ENCODE data around the gene ETV5. TPM values are rescaled to one million over a fixed set of nuclear protein-coding genes. Genes with fewer than 3 reads are reported as not detected.

ETV5 gene
- total RNA-seq, 1 donor from 2014 or later = 22.9 TPM

DNA sequence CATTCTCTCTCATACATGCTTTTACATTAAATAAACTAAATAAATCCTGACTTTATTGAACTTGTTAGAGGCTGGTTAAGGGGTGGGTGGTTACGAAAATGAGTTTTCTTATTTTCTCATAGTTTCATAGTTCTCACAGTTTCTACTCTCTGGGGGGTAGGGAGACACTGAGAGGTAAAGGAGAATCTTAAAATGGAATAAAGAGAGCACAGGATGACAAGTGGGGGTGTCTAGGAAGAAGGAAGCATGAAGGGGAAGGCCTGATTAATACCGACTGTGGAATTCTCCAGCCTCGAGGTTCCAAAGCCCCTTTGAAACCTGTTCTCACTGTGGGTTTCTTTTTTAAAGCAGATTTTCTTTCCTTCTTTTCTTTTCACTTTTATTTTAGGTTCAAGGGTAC is 104.7 kb downstream of the ETV5 start:
- peaks cover 15% of the 10 kb centered on the region for H3K27me3 Mint-ChIP-seq (ENCODE audit: low read depth)

DNA sequence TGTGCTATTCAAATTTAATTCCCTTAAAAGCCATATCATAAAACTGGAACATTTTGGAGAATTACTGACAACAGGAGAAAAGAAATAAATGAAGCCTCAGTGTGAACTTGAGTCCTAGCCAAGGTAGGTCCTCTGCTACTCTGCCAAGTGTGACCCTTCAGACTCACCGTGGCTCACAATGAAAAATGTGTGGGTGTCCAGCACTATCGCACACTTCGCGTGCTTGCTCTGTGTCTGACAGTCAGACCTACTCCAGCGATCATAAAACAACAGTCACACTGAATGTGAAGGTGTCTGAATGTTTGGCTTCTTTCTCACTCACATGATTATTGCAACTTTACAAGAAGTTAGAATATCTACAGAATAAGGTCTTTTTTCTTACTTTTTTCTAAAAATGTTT is 105.3 kb downstream of the ETV5 start:
- DNase-seq (ENCODE audit: low spot score) = no peak
- Mint-ChIP-seq H3K4me3 (ENCODE audit: unreplicated experiment) (no peak overlapping the region), H3K36me3 (ENCODE audit: low read depth) (no peaks in the 10 kb centered on the region), H3K4me1 (ENCODE audit: low read depth) (no peaks in the 10 kb centered on the region), H3K27me3 (ENCODE audit: low read depth) (peaks cover 15% of the 10 kb centered on the region), H3K27ac (ENCODE audit: unreplicated experiment) (no peak overlapping the region), H3K9me3 (ENCODE audit: low read depth) (no peaks in the 10 kb centered on the region)
- TF ChIP-seq, protein P1, sequence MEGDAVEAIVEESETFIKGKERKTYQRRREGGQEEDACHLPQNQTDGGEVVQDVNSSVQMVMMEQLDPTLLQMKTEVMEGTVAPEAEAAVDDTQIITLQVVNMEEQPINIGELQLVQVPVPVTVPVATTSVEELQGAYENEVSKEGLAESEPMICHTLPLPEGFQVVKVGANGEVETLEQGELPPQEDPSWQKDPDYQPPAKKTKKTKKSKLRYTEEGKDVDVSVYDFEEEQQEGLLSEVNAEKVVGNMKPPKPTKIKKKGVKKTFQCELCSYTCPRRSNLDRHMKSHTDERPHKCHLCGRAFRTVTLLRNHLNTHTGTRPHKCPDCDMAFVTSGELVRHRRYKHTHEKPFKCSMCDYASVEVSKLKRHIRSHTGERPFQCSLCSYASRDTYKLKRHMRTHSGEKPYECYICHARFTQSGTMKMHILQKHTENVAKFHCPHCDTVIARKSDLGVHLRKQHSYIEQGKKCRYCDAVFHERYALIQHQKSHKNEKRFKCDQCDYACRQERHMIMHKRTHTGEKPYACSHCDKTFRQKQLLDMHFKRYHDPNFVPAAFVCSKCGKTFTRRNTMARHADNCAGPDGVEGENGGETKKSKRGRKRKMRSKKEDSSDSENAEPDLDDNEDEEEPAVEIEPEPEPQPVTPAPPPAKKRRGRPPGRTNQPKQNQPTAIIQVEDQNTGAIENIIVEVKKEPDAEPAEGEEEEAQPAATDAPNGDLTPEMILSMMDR (IDR thresholded peaks at IDR 0.05) = no peak

More for the DNA sequence above, 104.7 kb downstream of the ETV5 start:
- Mint-ChIP-seq H3K27ac (ENCODE audit: unreplicated experiment) (no peak overlapping the region), H3K4me3 (ENCODE audit: unreplicated experiment) (no peak overlapping the region), H3K4me1 (ENCODE audit: low read depth) (no peaks in the 10 kb centered on the region), H3K9me3 (ENCODE audit: low read depth) (no peaks in the 10 kb centered on the region), H3K36me3 (ENCODE audit: low read depth) (no peaks in the 10 kb centered on the region)
- no peak for DNase-seq (ENCODE audit: low spot score)
- TF ChIP-seq, protein P1 (IDR thresholded peaks at IDR 0.05) = no peak

DNA sequence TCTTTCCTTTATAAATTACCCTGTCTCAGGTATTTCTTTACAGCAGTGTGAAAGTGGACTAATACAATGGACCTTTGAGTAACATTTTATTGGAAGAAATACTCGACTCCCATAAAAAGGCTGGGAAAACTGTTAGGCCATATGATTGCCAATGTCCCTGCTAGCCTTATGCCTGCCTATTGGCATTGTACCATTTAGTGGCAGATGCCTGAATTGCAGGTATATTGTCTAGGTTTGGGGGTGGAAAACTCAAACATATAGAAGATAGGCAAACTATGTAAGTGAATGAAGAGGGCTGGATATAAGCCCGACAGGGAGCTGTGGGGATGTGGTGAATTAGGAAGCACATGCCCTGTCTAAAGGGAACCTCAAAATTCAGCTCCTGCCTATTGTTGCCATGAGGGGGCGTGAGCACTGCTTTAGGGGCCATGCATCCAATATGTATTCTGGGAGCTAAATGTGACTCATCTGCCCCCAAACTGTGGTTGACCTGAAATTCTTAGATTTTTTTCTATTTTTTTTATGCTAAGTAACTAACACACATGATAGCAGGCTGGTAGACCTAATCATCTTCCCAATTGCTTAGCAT is 105.9 kb downstream of the ETV5 start:
- Mint-ChIP-seq H3K27me3 (ENCODE audit: low read depth) (peaks cover 15% of the 10 kb centered on the region), H3K36me3 (ENCODE audit: low read depth) (no peaks in the 10 kb centered on the region), H3K4me1 (ENCODE audit: low read depth) (no peaks in the 10 kb centered on the region), H3K27ac (ENCODE audit: unreplicated experiment) (no peak overlapping the region), H3K4me3 (ENCODE audit: unreplicated experiment) (no peak overlapping the region), H3K9me3 (ENCODE audit: low read depth) (no peaks in the 10 kb centered on the region)
- DNase-seq (ENCODE audit: low spot score) = no peak
- TF ChIP-seq, protein P1 (IDR thresholded peaks at IDR 0.05) = peak; percentile 67

- Mint-ChIP-seq H3K36me3 (ENCODE audit: low read depth) (no peaks in the 10 kb centered on the region), H3K27me3 (ENCODE audit: low read depth) (peaks cover 15% of the 10 kb centered on the region), H3K9me3 (ENCODE audit: low read depth) (no peaks in the 10 kb centered on the region), H3K4me3 (ENCODE audit: unreplicated experiment) (no peak overlapping the region), H3K4me1 (ENCODE audit: low read depth) (no peaks in the 10 kb centered on the region), H3K27ac (ENCODE audit: unreplicated experiment) (no peak overlapping the region)
- TF ChIP-seq, protein P1 (IDR thresholded peaks at IDR 0.05) = no peak
- no peak for DNase-seq (ENCODE audit: low spot score)
Measured at GRCh38 chr3:186001842-186002241, 107.0 kb downstream of the ETV5 start.

DNA sequence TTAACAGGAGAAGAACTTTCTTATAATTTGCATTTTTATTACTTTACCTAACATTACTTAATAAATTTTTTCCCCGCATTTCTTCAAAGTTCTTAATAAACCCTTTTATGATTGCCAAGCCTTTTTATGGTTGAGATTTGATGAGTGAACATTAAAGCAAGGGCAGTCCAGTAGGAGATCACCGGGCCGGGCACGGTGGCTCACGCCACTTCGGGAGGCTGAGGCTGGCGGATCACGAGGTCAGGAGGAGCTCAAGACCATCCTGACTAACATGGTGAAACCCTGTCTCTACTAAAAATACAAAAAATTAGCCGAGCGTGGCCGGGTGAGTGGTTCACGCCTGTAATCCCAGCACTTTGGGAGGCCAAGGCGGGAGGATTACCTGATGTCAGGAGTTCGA is 109.7 kb downstream of the ETV5 start:
- Mint-ChIP-seq H3K27me3 (ENCODE audit: low read depth) (peaks cover 12% of the 10 kb centered on the region), H3K36me3 (ENCODE audit: low read depth) (no peaks in the 10 kb centered on the region), H3K4me3 (ENCODE audit: unreplicated experiment) (no peak overlapping the region), H3K4me1 (ENCODE audit: low read depth) (no peaks in the 10 kb centered on the region), H3K9me3 (ENCODE audit: low read depth) (no peaks in the 10 kb centered on the region), H3K27ac (ENCODE audit: unreplicated experiment) (no peak overlapping the region)
- no peak for DNase-seq (ENCODE audit: low spot score)
- TF ChIP-seq, protein P1 (IDR thresholded peaks at IDR 0.05) = no peak

All from chondrocyte (in vitro differentiated cells).